ENCODE results near the gene SAFB2. TPM values are rescaled to one million over a fixed set of nuclear protein-coding genes. Genes with fewer than 3 reads are reported as not detected.

Gene SAFB2
- polyA plus RNA-seq, 1 of the 3 experiments (the other 2 are of a cell fraction): 37.7 TPM

DNA sequence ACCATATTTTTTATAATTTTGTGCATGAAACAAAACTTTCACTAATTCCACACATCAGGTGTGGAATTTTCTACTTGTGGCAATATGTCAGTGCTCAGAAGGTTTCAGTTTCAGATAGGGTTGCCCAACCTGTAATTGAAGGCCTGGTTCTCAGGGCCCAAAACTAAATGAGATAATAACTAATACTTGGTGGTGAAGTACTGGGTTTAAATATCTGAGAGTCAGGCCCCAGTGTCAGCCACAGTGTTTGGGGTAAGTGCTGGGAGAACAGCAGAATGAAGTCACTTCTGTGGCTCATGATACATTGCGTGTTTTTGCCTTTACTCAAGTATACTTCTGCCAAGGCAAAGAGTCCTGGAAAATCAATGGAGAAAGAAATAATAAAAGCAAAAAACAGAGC is 5.9 kb upstream of the SAFB2 start:
- POLR2A ChIA-PET: no interaction called here
- Histone ChIP-seq H3F3A (replicated peaks; ENCODE audit: insufficient read depth) (no peaks in the 10 kb centered on the region), H3K4me3 (ENCODE audit: low read depth in 2 of 2, low read length in 1 of 2) (no peak overlapping the region), H3K27me3 (ENCODE audit: insufficient read depth) (no peaks in the 10 kb centered on the region), H3K36me3 (replicated peaks in 1 of 2; ENCODE audit: control insufficient read depth in 1 of 2, insufficient read depth in 2 of 2, low read length in 1 of 2) (peaks cover 47 to 66% of the 10 kb centered on the region in 2 experiments), H2AFZ (ENCODE audit: low read depth) (no peak overlapping the region), H3K9me3 (no peaks in the 10 kb centered on the region), H3K27ac (ENCODE audit: low read depth in 2 of 2, low read length in 1 of 2) (no peak overlapping the region), H3K9me2 (no peaks in the 10 kb centered on the region), H3K4me1 (ENCODE audit: control insufficient read depth in 1 of 2, insufficient read depth in 2 of 2, low read depth in 1 of 2, low read length in 1 of 2) (peaks cover 10 to 18% of the 10 kb centered on the region in 2 experiments; a peak in 2 of 4 replicates), H3K79me2 (ENCODE audit: insufficient read depth) (peaks cover 100% of the 10 kb centered on the region), H3K4me2 (no peak overlapping the region), H3K9ac (no peak overlapping the region), H4K20me1 (ENCODE audit: insufficient read depth) (peaks cover 93% of the 10 kb centered on the region)
- CTCF ChIA-PET: no interaction called here
- WGBS (ENCODE audit: low lambda C conversion rate): 100% methylated on average over 1 of the region's 1 CpG
- no peak for DNase-seq
- TF ChIP-seq SMC3 (IDR thresholded peaks at IDR 0.05; ENCODE audit: low read depth, low read length) (no peak), TCF12 (IDR thresholded peaks at IDR 0.05) (no peak), FOSL2 (IDR thresholded peaks at IDR 0.05; ENCODE audit: borderline replicate concordance, low read depth) (no peak)

DNA sequence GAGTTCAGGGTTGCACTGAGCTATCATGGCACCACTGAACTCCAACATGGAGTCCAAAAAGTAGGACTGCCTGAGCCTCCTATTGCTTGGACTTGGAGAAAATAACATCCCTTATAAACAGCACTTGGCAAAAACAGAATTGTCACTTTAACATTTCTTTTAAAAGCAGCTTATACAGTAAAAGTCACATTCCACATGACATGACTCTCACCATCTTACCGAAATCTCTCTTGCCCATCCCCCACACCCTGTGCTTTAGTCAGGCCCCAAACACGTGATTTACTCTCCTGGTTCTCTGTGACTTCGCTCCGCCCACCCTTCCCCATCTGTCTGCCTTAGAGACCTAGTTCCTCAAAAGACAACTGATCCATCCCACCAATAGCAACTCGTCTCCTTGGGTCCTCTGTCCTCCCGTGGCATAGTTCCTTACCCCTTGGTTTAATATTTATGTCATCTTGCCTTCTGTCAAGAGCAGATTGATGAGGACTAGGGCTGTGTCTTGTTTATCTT is 4.9 kb upstream of the SAFB2 start:
- WGBS (ENCODE audit: low lambda C conversion rate): 80% methylated on average over 6 of the region's 6 CpGs
- no peaks in the 10 kb centered on the region for H3K27me3 ChIP-seq (ENCODE audit: insufficient read depth)
- peaks cover 96% of the 10 kb centered on the region for H3K79me2 ChIP-seq (ENCODE audit: insufficient read depth)
- H3K36me3 ChIP-seq (replicated peaks in 1 of 2; ENCODE audit: control insufficient read depth in 1 of 2, insufficient read depth in 2 of 2, low read length in 1 of 2): peaks cover 47 to 66% of the 10 kb centered on the region in 2 experiments
- POLR2A ChIA-PET: interaction anchor here (0.6 kb wide), 1 partner anchor 1996 kb away, joined by 3 read pairs; no protein-coding TSS in a partner anchor
- H3K4me2 ChIP-seq: no peak overlapping the region
- H3K4me1 ChIP-seq (ENCODE audit: control insufficient read depth in 1 of 2, insufficient read depth in 2 of 2, low read depth in 1 of 2, low read length in 1 of 2): peaks cover 10 to 18% of the 10 kb centered on the region in 2 experiments; a peak in 2 of 4 replicates
- peaks cover 84% of the 10 kb centered on the region for H4K20me1 ChIP-seq (ENCODE audit: insufficient read depth)
- CTCF ChIA-PET: no interaction called here
- no peaks in the 10 kb centered on the region for H3K9me3 ChIP-seq
- H3K9ac ChIP-seq: no peak overlapping the region
- no peak overlapping the region for H2AFZ ChIP-seq (ENCODE audit: low read depth)
- H3K9me2 ChIP-seq: no peaks in the 10 kb centered on the region
- H3K4me3 ChIP-seq (ENCODE audit: low read depth in 2 of 2, low read length in 1 of 2): no peak overlapping the region
- H3F3A ChIP-seq (replicated peaks; ENCODE audit: insufficient read depth): no peaks in the 10 kb centered on the region
- TF ChIP-seq CHD2 (IDR thresholded peaks at IDR 0.05; ENCODE audit: low read length, partially characterized antibody): no peak
- TF ChIP-seq YY1 (IDR thresholded peaks at IDR 0.05; ENCODE audit: low read depth): no peak
- TF ChIP-seq SMC3 (IDR thresholded peaks at IDR 0.05; ENCODE audit: low read depth, low read length): no peak
- TF ChIP-seq, protein P1, sequence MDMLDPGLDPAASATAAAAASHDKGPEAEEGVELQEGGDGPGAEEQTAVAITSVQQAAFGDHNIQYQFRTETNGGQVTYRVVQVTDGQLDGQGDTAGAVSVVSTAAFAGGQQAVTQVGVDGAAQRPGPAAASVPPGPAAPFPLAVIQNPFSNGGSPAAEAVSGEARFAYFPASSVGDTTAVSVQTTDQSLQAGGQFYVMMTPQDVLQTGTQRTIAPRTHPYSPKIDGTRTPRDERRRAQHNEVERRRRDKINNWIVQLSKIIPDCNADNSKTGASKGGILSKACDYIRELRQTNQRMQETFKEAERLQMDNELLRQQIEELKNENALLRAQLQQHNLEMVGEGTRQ (IDR thresholded peaks at IDR 0.05; ENCODE audit: borderline replicate concordance, low read depth, low read length): no peak
- TF ChIP-seq TAF1 (IDR thresholded peaks at IDR 0.05; ENCODE audit: borderline replicate concordance, low read depth, low read length): no peak
- TF ChIP-seq RAD21 (IDR thresholded peaks at IDR 0.05; ENCODE audit: low read length): no peak
- TF ChIP-seq, protein P2, sequence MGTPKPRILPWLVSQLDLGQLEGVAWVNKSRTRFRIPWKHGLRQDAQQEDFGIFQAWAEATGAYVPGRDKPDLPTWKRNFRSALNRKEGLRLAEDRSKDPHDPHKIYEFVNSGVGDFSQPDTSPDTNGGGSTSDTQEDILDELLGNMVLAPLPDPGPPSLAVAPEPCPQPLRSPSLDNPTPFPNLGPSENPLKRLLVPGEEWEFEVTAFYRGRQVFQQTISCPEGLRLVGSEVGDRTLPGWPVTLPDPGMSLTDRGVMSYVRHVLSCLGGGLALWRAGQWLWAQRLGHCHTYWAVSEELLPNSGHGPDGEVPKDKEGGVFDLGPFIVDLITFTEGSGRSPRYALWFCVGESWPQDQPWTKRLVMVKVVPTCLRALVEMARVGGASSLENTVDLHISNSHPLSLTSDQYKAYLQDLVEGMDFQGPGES (IDR thresholded peaks at IDR 0.05; ENCODE audit: low read depth, low read length): no peak
- TF ChIP-seq, protein P3, sequence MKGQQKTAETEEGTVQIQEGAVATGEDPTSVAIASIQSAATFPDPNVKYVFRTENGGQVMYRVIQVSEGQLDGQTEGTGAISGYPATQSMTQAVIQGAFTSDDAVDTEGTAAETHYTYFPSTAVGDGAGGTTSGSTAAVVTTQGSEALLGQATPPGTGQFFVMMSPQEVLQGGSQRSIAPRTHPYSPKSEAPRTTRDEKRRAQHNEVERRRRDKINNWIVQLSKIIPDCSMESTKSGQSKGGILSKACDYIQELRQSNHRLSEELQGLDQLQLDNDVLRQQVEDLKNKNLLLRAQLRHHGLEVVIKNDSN (IDR thresholded peaks at IDR 0.05; ENCODE audit: borderline replicate concordance, low read depth): no peak
- no peak for TF ChIP-seq MEF2A (IDR thresholded peaks at IDR 0.05; ENCODE audit: borderline replicate concordance, low read depth)
- TF ChIP-seq RXRA (IDR thresholded peaks at IDR 0.05; ENCODE audit: borderline replicate concordance, low read depth): no peak
- no peak for TF ChIP-seq EP300 (IDR thresholded peaks at IDR 0.05; ENCODE audit: borderline replicate concordance in 1 of 2, low read depth in 1 of 2, low read length in 1 of 2)
- TF ChIP-seq POLR2AphosphoS5 (IDR thresholded peaks at IDR 0.05; ENCODE audit: low read depth, low read length): no peak
- TF ChIP-seq FOXJ3 (CRISPR knock-in tag; IDR thresholded peaks at IDR 0.05): no peak
- DNase-seq: no peak
- no peak overlapping the region for H3K27ac ChIP-seq (ENCODE audit: low read depth in 2 of 2, low read length in 1 of 2)
